WTC11 (cell line): ENCODE data around the gene THRA. TPM values are rescaled to one million over a fixed set of nuclear protein-coding genes. Genes with fewer than 3 reads are reported as not detected.

ENCODE experiments used
- ATAC-seq: fragments of 200-7000 bp; cut with Tn5 transposase; 2 replicates; pipeline ENCODE4 v1.10.0; 2021; ENCODE audit warnings: mild to moderate bottlenecking, moderate library complexity
- CTCF ChIA-PET: fragments of 300-600 bp; sonication (Branson Sonifier 250); formaldehyde crosslinking; loops from one replicate; lab custom pipeline; 2021; ENCODE audit warnings: antibody characterized with exemption; lab: Charles Lee
- POLR2A ChIA-PET: fragments of 350-600 bp; sonication (Branson Sonifier 250); formaldehyde crosslinking; loops from one replicate; lab custom pipeline; 2021; ENCODE audit warnings: antibody characterized with exemption; lab: Charles Lee
- DNase-seq: peaks from one replicate; pipeline ENCODE4 v3.0.0; 2021; ENCODE audit warnings: low spot score
- H3K27ac Mint-ChIP-seq: 2 replicates; pipeline ENCODE4 v1.8.0; 2021; ENCODE audit warnings: mixed read lengths
- H3K27me3 Mint-ChIP-seq: 2 replicates; pipeline ENCODE4 v1.8.0; 2021; ENCODE audit warnings: low read depth, mild to moderate bottlenecking, moderate library complexity, mixed read lengths
- H3K36me3 Mint-ChIP-seq: 2 replicates; pipeline ENCODE4 v1.8.0; 2021; ENCODE audit warnings: mixed read lengths
- H3K4me1 Mint-ChIP-seq: 2 replicates; pipeline ENCODE4 v1.8.0; 2022; ENCODE audit warnings: mixed read lengths
- H3K4me3 Mint-ChIP-seq: 2 replicates; pipeline ENCODE4 v1.8.0; 2021; ENCODE audit warnings: mild to moderate bottlenecking, moderate library complexity, mixed read lengths
- H3K9me3 Mint-ChIP-seq: 2 replicates; pipeline ENCODE4 v1.8.0; 2021; ENCODE audit warnings: mixed read lengths
- CBFB ChIP-seq: sonication (generic); formaldehyde crosslinking; IDR thresholded peaks from 2 replicates; pipeline ENCODE4 v1.8.1; 2022; ENCODE audit warnings: mild to moderate bottlenecking, low read depth, missing genetic modification reagents
- CTCF ChIP-seq: fragments of 200-600 bp; IDR thresholded peaks from 2 replicates; pipeline ENCODE4 v1.8.0; 2022; ENCODE audit warnings: antibody characterized with exemption
- FOXK1 ChIP-seq: sonication (generic); formaldehyde crosslinking; IDR thresholded peaks from 2 replicates; pipeline ENCODE4 v1.8.0; 2022; ENCODE audit warnings: mild to moderate bottlenecking, moderate library complexity, missing genetic modification reagents
- GABPB1 ChIP-seq: sonication (generic); formaldehyde crosslinking; IDR thresholded peaks from 2 replicates; pipeline ENCODE4 v1.8.1; 2023; ENCODE audit warnings: mild to moderate bottlenecking, missing genetic modification reagents
- GRHL2 ChIP-seq: fragments of 250-450 bp; sonication (Bioruptor Pico); IDR thresholded peaks from 2 replicates; pipeline ENCODE4 v1.8.0; 2022; ENCODE audit warnings: mild to moderate bottlenecking, moderate library complexity; ENCODE audit not compliant: insufficient replicate concordance, severe bottlenecking
- JAZF1 ChIP-seq: fragments of 250-450 bp; sonication (Bioruptor Pico); IDR thresholded peaks from 2 replicates; pipeline ENCODE4 v1.9.0; 2021; ENCODE audit warnings: moderate library complexity, mild to moderate bottlenecking, inconsistent platforms
- NR2C2 ChIP-seq: sonication (generic); formaldehyde crosslinking; IDR thresholded peaks from 2 replicates; pipeline ENCODE4 v1.8.0; 2022; ENCODE audit warnings: mild to moderate bottlenecking, missing genetic modification reagents
- OVOL2 ChIP-seq: fragments of 250-450 bp; sonication (Bioruptor Pico); IDR thresholded peaks from 2 replicates; pipeline ENCODE4 v1.9.0; 2021; ENCODE audit warnings: mild to moderate bottlenecking, borderline replicate concordance
- PRDM15 ChIP-seq: sonication (generic); formaldehyde crosslinking; IDR thresholded peaks from 2 replicates; pipeline ENCODE4 v1.8.0; 2022; ENCODE audit warnings: missing genetic modification reagents
- TCF7 ChIP-seq: sonication (generic); formaldehyde crosslinking; IDR thresholded peaks from 2 replicates; pipeline ENCODE4 v1.8.0; 2022; ENCODE audit warnings: mild to moderate bottlenecking, low read depth, missing genetic modification reagents, moderate library complexity
- TEAD1 ChIP-seq: sonication (generic); formaldehyde crosslinking; IDR thresholded peaks from 2 replicates; pipeline ENCODE4 v1.8.0; 2022; ENCODE audit warnings: mild to moderate bottlenecking, missing genetic modification reagents
- TP53 ChIP-seq: sonication (generic); formaldehyde crosslinking; IDR thresholded peaks from 2 replicates; pipeline ENCODE4 v1.8.1; 2023; ENCODE audit warnings: mild to moderate bottlenecking, missing genetic modification reagents
- ZNF263 ChIP-seq: sonication (generic); formaldehyde crosslinking; IDR thresholded peaks from 2 replicates; pipeline ENCODE4 v1.8.1; 2022; ENCODE audit warnings: low read depth, mild to moderate bottlenecking, moderate library complexity, missing genetic modification reagents
- ZNF281 ChIP-seq: sonication (generic); formaldehyde crosslinking; IDR thresholded peaks from 2 replicates; pipeline ENCODE4 v1.8.0; 2023; ENCODE audit warnings: mild to moderate bottlenecking, missing genetic modification reagents
- ZNF423 ChIP-seq: fragments of 250-450 bp; sonication (Bioruptor Pico); IDR thresholded peaks from 2 replicates; pipeline ENCODE4 v2.1.2; 2022; ENCODE audit warnings: mild to moderate bottlenecking, moderate library complexity
- ZNF512 ChIP-seq: sonication (generic); formaldehyde crosslinking; IDR thresholded peaks from 2 replicates; pipeline ENCODE4 v1.8.1; 2022; ENCODE audit warnings: missing genetic modification reagents, borderline replicate concordance
- total RNA-seq: library from RNA; stranded (reverse); gene quantifications from 3 replicates; pipeline ENCODE4 v1.2.3, GENCODE V29; 2021
- TF ChIP-seq, protein P1 (sequence below): sonication (generic); formaldehyde crosslinking; IDR thresholded peaks from 2 replicates; pipeline ENCODE4 v1.8.1; 2023; ENCODE audit warnings: mild to moderate bottlenecking, moderate library complexity, missing genetic modification reagents
- TF ChIP-seq, protein P2 (sequence below): sonication (generic); formaldehyde crosslinking; IDR thresholded peaks from 2 replicates; pipeline ENCODE4 v1.8.1; 2022; ENCODE audit warnings: mild to moderate bottlenecking, missing genetic modification reagents, moderate library complexity, borderline replicate concordance
- TF ChIP-seq, protein P3 (sequence below): sonication (generic); formaldehyde crosslinking; IDR thresholded peaks from 2 replicates; pipeline ENCODE4 v1.8.0; 2022; ENCODE audit warnings: mild to moderate bottlenecking, missing genetic modification reagents
- TF ChIP-seq, protein P4 (sequence below): sonication (generic); formaldehyde crosslinking; IDR thresholded peaks from 2 replicates; pipeline ENCODE4 v1.8.1; 2023; ENCODE audit warnings: mild to moderate bottlenecking, missing genetic modification reagents, moderate library complexity

Gene THRA
- total RNA-seq, 1 experiment from 2014 or later: 15.9 TPM

- Mint-ChIP-seq H3K4me3 (peak within 1 kb of the TSS; percentile 84), H3K36me3 (peaks cover 12% of the 10 kb centered on the region), H3K27ac (peak within 1 kb of the TSS; percentile 90), H3K27me3 (no peaks in the 10 kb centered on the region), H3K4me1 (peaks cover 26% of the 10 kb centered on the region), H3K9me3 (no peaks in the 10 kb centered on the region)
- DNase-seq (peak; percentile 84), ATAC-seq (peak; percentile 29)
- POLR2A ChIA-PET: interaction anchor here (0.6 to 3.1 kb wide), 10 partner anchors 8 to 243 kb away, joined by 3 to 15 read pairs (median 4); partner anchors contain the start of genes CASC3 and NR1D1
- CTCF ChIA-PET: interaction anchor here (0.7 to 5.3 kb wide), 11 partner anchors 10 to 167 kb away, joined by 3 to 120 read pairs (median 5); partner anchors contain the start of genes THRA and WIPF2
- TF ChIP-seq TP53 (CRISPR knock-in tag): 0 out of 2 replicates have a peak, but pooled peaks have one; percentile 30
- TF ChIP-seq CTCF: no peak
- TF ChIP-seq PRDM15 (CRISPR knock-in tag): no peak
- TF ChIP-seq ZNF281 (CRISPR knock-in tag): 0 out of 2 replicates have a peak, but pooled peaks have one; percentile 49
- TF ChIP-seq ZNF512: no peak
- TF ChIP-seq FOXK1 (CRISPR knock-in tag): no peak
- no peak for TF ChIP-seq OVOL2 (CRISPR knock-in tag)
- TF ChIP-seq, protein P1, sequence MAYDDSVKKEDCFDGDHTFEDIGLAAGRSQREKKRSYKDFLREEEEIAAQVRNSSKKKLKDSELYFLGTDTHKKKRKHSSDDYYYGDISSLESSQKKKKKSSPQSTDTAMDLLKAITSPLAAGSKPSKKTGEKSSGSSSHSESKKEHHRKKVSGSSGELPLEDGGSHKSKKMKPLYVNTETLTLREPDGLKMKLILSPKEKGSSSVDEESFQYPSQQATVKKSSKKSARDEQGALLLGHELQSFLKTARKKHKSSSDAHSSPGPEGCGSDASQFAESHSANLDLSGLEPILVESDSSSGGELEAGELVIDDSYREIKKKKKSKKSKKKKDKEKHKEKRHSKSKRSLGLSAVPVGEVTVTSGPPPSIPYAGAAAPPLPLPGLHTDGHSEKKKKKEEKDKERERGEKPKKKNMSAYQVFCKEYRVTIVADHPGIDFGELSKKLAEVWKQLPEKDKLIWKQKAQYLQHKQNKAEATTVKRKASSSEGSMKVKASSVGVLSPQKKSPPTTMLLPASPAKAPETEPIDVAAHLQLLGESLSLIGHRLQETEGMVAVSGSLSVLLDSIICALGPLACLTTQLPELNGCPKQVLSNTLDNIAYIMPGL (CRISPR knock-in tag): peak; percentile 53
- TF ChIP-seq, protein P2, sequence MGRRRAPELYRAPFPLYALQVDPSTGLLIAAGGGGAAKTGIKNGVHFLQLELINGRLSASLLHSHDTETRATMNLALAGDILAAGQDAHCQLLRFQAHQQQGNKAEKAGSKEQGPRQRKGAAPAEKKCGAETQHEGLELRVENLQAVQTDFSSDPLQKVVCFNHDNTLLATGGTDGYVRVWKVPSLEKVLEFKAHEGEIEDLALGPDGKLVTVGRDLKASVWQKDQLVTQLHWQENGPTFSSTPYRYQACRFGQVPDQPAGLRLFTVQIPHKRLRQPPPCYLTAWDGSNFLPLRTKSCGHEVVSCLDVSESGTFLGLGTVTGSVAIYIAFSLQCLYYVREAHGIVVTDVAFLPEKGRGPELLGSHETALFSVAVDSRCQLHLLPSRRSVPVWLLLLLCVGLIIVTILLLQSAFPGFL (CRISPR knock-in tag): no peak
- TF ChIP-seq CBFB (CRISPR knock-in tag): no peak
- TF ChIP-seq ZNF423 (CRISPR knock-in tag): 0 out of 2 replicates have a peak, but pooled peaks have one; percentile 9
- no peak for TF ChIP-seq JAZF1 (CRISPR knock-in tag)
- TF ChIP-seq GABPB1: peak; percentile 19; the same call in 1 of the 2 replicates
- TF ChIP-seq, protein P3, sequence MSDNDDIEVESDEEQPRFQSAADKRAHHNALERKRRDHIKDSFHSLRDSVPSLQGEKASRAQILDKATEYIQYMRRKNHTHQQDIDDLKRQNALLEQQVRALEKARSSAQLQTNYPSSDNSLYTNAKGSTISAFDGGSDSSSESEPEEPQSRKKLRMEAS (CRISPR knock-in tag): no peak; the same call in 1 of the 2 replicates
- TF ChIP-seq TEAD1 (CRISPR knock-in tag): no peak
- no peak for TF ChIP-seq TCF7 (CRISPR knock-in tag)
- no peak for TF ChIP-seq GRHL2 (CRISPR knock-in tag)
- no peak for TF ChIP-seq NR2C2 (CRISPR knock-in tag)
- no peak for TF ChIP-seq ZNF263 (CRISPR knock-in tag)
- TF ChIP-seq, protein P4, sequence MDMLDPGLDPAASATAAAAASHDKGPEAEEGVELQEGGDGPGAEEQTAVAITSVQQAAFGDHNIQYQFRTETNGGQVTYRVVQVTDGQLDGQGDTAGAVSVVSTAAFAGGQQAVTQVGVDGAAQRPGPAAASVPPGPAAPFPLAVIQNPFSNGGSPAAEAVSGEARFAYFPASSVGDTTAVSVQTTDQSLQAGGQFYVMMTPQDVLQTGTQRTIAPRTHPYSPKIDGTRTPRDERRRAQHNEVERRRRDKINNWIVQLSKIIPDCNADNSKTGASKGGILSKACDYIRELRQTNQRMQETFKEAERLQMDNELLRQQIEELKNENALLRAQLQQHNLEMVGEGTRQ: no peak
Measured at GRCh38 chr17:40121181-40122135, 58.7 kb downstream of the THRA start, which contains the start of gene MSL1. TSS of gene MSL1 (plus strand) at chr17:40121971. CDS start at chr17:40122613, 642 bp downstream.
